Erythroblast (primary cell): Measurements from ENCODE around the gene TNS1.

ENCODE experiments used
- GATA1 ChIP-seq: IDR thresholded peaks from 2 replicates; pipeline ENCODE4 v1.6.1; 2011; ENCODE audit warnings: low read depth, mild to moderate bottlenecking, control low read depth, low read length, moderate library complexity
- POLR2A ChIP-seq: IDR thresholded peaks from 2 replicates; pipeline ENCODE4 v1.6.1; 2011; ENCODE audit warnings: mild to moderate bottlenecking, low read length

DNA sequence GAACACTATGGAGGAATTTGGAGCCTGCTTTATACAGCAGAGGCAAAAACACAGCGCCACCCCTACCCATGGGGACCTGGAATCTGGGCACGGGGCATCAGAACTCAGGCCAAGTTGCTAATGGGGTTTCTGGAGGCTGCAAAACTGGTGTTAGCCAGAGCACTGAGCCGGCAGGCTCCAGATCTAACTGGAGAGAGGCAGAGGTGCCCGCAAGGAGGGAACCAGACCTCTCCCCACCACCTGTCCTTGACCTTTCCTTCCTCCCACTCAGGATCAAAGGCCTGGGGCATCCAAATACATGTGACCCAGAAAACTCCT is 126.6 kb downstream of the TNS1 start:
- TF ChIP-seq POLR2A (no peak), GATA1 (no peak)
